Posterior vena cava (tissue), 2 donors: Measurements from ENCODE around the gene AQP10. TPM values are rescaled to one million over a fixed set of nuclear protein-coding genes. Genes with fewer than 3 reads are reported as not detected.
"Not testable (repeated sequence)": the region's sequence is repeated elsewhere in the genome, so short reads cannot be mapped to it uniquely, and the experiment has no call there.

Experiments
- DNase-seq: peaks from one replicate; pipeline ENCODE4 v3.0.0-alpha.2; 2020; ENCODE audit warnings: low spot score
- intact Hi-C, 2 donors: fragments of 100-400 bp; cut with DNase I; formaldehyde crosslinking; loops; one replicate each; pipeline versions ENCODE4 v1.14.1 to v1.14.2; 2022 to 2023
- total RNA-seq, 2 donors: library from RNA; stranded (reverse); fragmentation: NEBNext Ultra II Directional; extraction: Animal tissue kit (Norgen Biotek cat#: 25700); gene quantifications; one replicate each; pipeline ENCODE4 v1.2.1, GENCODE V29; 2021
- donor health status: DM: yes; HTN: yes; CAD: no.
- donor health status: DM: yes; HTN: yes; CAD: no.

AQP10 gene
- total RNA-seq, 2 donors from 2014 or later = 0.24 TPM; not detected in 1

DNA sequence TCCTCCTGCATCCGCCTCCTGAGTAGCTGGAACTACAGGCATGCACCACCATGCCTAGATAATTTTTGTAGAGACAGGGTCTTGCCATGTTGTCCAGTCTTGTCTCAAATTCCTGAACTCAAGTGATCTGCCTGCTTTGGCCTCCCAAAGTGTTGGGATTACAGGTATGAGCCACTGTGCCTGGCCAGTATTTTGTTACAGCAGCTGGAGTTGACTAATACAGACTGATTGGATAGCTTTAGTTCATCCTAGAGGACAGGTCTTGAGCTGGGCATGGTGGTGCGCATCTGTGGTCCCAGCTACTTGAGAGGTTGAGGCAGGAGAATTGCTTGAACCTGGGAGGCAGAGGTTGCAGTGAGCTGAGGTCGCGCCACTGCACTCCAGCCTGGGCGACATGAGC, 40.0 kb downstream of the AQP10 start:
- DNase-seq, intact Hi-C loops: not testable (repeated sequence)

- DNase-seq = no peak
- intact Hi-C loops = no loop called here
Measured at GRCh38 chr1:154361357-154361756, 40.5 kb downstream of the AQP10 start.

- intact Hi-C loops = no loop called here
- peak; percentile 18 for DNase-seq
Measured at GRCh38 chr1:154371436-154371835, 50.5 kb downstream of the AQP10 start.

DNA sequence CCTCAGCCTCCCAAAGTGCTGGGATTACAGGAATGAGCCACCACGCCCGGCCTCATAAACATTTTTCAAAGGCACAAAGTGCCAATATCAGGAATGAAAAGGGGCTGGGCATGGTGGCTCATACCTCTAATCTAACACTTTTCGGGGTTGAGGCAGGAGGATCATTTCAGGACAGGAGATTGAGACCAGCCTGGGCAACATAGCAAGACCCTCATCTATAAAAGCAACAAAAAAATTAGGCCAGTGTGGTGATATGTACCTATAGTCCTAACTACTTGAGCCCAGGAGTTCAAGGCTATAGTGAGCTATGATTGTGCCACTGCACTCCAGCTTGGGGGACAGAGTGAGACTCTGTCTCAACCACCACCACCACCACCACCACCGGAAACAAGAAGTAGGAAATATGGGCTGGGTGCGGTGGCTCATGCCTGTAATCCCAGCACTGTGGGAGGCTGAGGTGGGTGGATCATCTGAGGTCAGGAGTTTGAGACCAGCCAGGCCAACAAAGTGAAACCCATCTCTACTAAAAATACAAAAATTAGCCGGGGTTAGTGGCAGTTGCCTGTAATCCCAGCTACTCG, 53.0 kb downstream of the AQP10 start:
- intact Hi-C loops, DNase-seq: not testable (repeated sequence)

Other genes with a start within 250 kb of the AQP10 start
- under 1 TPM; 0.05 to 0.14 TPM for gene NUP210L, start 166.0 kb upstream of the AQP10 start, total RNA-seq
- gene TPM3, start 129.0 kb upstream of the AQP10 start, total RNA-seq = 100 to 1,000 TPM; 177 to 189 TPM
- not detected for gene CFAP141, start 114.8 kb upstream of the AQP10 start, total RNA-seq
- 100 to 1,000 TPM in 1 of 2 donors, 10 to 100 TPM in 1; 94.2 to 104 TPM for gene UBAP2L, start 100.1 kb upstream of the AQP10 start, total RNA-seq
- gene HAX1, start 48.5 kb upstream of the AQP10 start, total RNA-seq = 10 to 100 TPM; 63.9 to 71.6 TPM
- gene ATP8B2, start 4.4 kb downstream of the AQP10 start, total RNA-seq = 100 to 1,000 TPM; 130 to 153 TPM
- 10 to 100 TPM; 19.6 to 24.1 TPM for gene IL6R, start 84.2 kb downstream of the AQP10 start, total RNA-seq
- gene TDRD10, start 181.1 kb downstream of the AQP10 start, total RNA-seq = 1 to 10 TPM; 3.4 to 5.8 TPM
- gene SHE, start 181.3 kb downstream of the AQP10 start, total RNA-seq = 10 to 100 TPM; 17.9 to 22.9 TPM
- gene UBE2Q1, start 237.6 kb downstream of the AQP10 start, total RNA-seq = 10 to 100 TPM; 44.8 to 45.4 TPM
- gene CHRNB2, start 246.7 kb downstream of the AQP10 start, total RNA-seq = not detected